A549 (cell line): ENCODE data around the gene ADAP1. TPM values are rescaled to one million over a fixed set of nuclear protein-coding genes. Genes with fewer than 3 reads are reported as not detected.

ENCODE experiments used
- ATAC-seq, 2 experiments: fragments of 200-7000 bp in 1 of 2; fragments of >200 bp in 1 of 2; cut with Nextera tagmentation in 1 of 2; cut with Tn5 transposase in 1 of 2; 3 replicates each; pipeline versions ENCODE4 v1.8.0 to v1.9.1; 2018 to 2020; ENCODE audit warnings: mild to moderate bottlenecking in 1 of 2, moderate library complexity in 1 of 2
- CTCF ChIA-PET: fragments of 300-600 bp; sonication (Branson Sonifier 250); formaldehyde crosslinking; extraction: SDS; loops from one replicate; lab custom pipeline; 2021; ENCODE audit warnings: antibody characterized with exemption, inconsistent platforms; lab: Yijun Ruan, JAX
- POLR2A ChIA-PET: fragments of 350-600 bp; formaldehyde crosslinking; extraction: SDS; loops from one replicate; lab custom pipeline; 2021; ENCODE audit warnings: antibody characterized with exemption, inconsistent platforms; lab: Yijun Ruan, JAX
- DNase-seq, 2 experiments: peaks; one replicate each; pipeline versions ENCODE4 v3.0.0 to v3.0.0-alpha.2; 2011 to 2016; ENCODE audit warnings: low read depth in 1 of 2, low spot score in 1 of 2
- FAIRE-seq: peaks from 2 replicates; lab custom pipeline; 2011; peaks lifted over from hg19 to GRCh38; lab: Jason Lieb, UNC
- H3K27ac ChIP-seq, 2 experiments: fragments of >200 bp; sonication (Bioruptor Twin); formaldehyde crosslinking; 3 replicates each; pipeline ENCODE4 v1.5.1; 2016 to 2017
- H3K4me1 ChIP-seq: fragments of >200 bp; sonication (Bioruptor Twin); formaldehyde crosslinking; 3 replicates; pipeline ENCODE4 v1.6.1; 2016
- H3K4me2 ChIP-seq: fragments of >200 bp; sonication (Bioruptor Twin); formaldehyde crosslinking; 3 replicates; pipeline ENCODE4 v1.6.1; 2016
- H3K4me3 ChIP-seq: fragments of >200 bp; sonication (Bioruptor Twin); formaldehyde crosslinking; 3 replicates; pipeline ENCODE4 v1.5.1; 2016
- H3K9me3 ChIP-seq: fragments of >200 bp; sonication (Bioruptor Twin); formaldehyde crosslinking; 3 replicates; pipeline ENCODE4 v1.6.1; 2016
- CBX2 ChIP-seq: fragments of 200-600 bp; sonication (generic); IDR thresholded peaks from 2 replicates; pipeline ENCODE4 v1.6.1; 2016; ENCODE audit warnings: low read depth, mild to moderate bottlenecking, borderline replicate concordance
- CHD2 ChIP-seq: fragments of 150-350 bp; IDR thresholded peaks from 2 replicates; pipeline ENCODE4 v1.6.1; 2014; ENCODE audit warnings: low read length; ENCODE audit not compliant: partially characterized antibody
- ESRRA ChIP-seq: fragments of 150-350 bp; IDR thresholded peaks from 2 replicates; pipeline ENCODE4 v1.6.1; 2014; ENCODE audit warnings: mild to moderate bottlenecking, low read length, borderline replicate concordance
- FOSL2 ChIP-seq, 2 experiments: fragments of 450-650 bp in 1 of 2; fragments of >200 bp in 1 of 2; sonication (Bioruptor Twin) in 1 of 2; formaldehyde crosslinking; IDR thresholded peaks; 2 replicates each; pipeline versions ENCODE4 v1.5.0 to v1.6.1; 2016 to 2020; ENCODE audit warnings: mild to moderate bottlenecking in 1 of 2, moderate library complexity in 1 of 2
- GATA3 ChIP-seq: IDR thresholded peaks from 2 replicates; pipeline ENCODE4 v1.6.1; 2012; ENCODE audit warnings: borderline replicate concordance
- MAFK ChIP-seq: fragments of 450-650 bp; IDR thresholded peaks from 2 replicates; pipeline ENCODE4 v1.6.1; 2014; ENCODE audit not compliant: partially characterized antibody
- MAX ChIP-seq: IDR thresholded peaks from 2 replicates; pipeline ENCODE4 v1.6.1; 2012
- MAZ ChIP-seq: fragments of 150-350 bp; IDR thresholded peaks from 2 replicates; pipeline ENCODE4 v1.6.1; 2014; ENCODE audit warnings: antibody characterized with exemption, low read depth, low read length, borderline replicate concordance
- MYC ChIP-seq: IDR thresholded peaks from 2 replicates; pipeline ENCODE4 v1.6.1; 2012; ENCODE audit warnings: mild to moderate bottlenecking, inconsistent platforms, low read length, improper control_type of control experiment, borderline replicate concordance
- NR3C1 ChIP-seq: fragments of >200 bp; sonication (Bioruptor Twin); formaldehyde crosslinking; IDR thresholded peaks from 3 replicates; pipeline ENCODE4 v1.6.1; 2017
- POLR2A ChIP-seq: IDR thresholded peaks from 2 replicates; pipeline ENCODE4 v1.6.1; 2012; ENCODE audit warnings: mild to moderate bottlenecking, low read length
- RCOR1 ChIP-seq: fragments of 150-350 bp; IDR thresholded peaks from 2 replicates; pipeline ENCODE4 v1.6.1; 2014; ENCODE audit warnings: antibody characterized with exemption, low read length, low read depth
- REST ChIP-seq: fragments of 200-600 bp; sonication (generic); IDR thresholded peaks from 2 replicates; pipeline ENCODE4 v1.6.1; 2016; ENCODE audit warnings: antibody characterized with exemption, mild to moderate bottlenecking, moderate library complexity
- SREBF2 ChIP-seq: fragments of 450-650 bp; IDR thresholded peaks from 2 replicates; pipeline ENCODE4 v1.6.1; 2014; ENCODE audit warnings: mild to moderate bottlenecking, moderate library complexity
- TFCP2L1 ChIP-seq: fragments of 250-450 bp; sonication (Bioruptor Pico); IDR thresholded peaks from 2 replicates; pipeline ENCODE4 v1.5.0; 2021; ENCODE audit warnings: mild to moderate bottlenecking
- ZC3H11A ChIP-seq: fragments of 450-650 bp; IDR thresholded peaks from 2 replicates; pipeline ENCODE4 v1.6.1; 2014; ENCODE audit warnings: antibody characterized with exemption, mild to moderate bottlenecking
- ZFP36 ChIP-seq: fragments of 450-650 bp; IDR thresholded peaks from 2 replicates; pipeline ENCODE4 v1.6.1; 2014; ENCODE audit warnings: borderline replicate concordance; ENCODE audit not compliant: partially characterized antibody
- WGBS: methylation state at CpG from one replicate; pipeline ENCODE4 v1.1.6; 2017; ENCODE audit errors: missing lambda C conversion rate; 5-methylcytosine and 5-hydroxymethylcytosine counted together
- polyA plus RNA-seq, 4 experiments: library from polyadenylated mRNA; depleted of rRNA in 3 of 4; stranded (reverse); fragments of >200 nt; fragmentation: RNase III in 1 of 4; extraction: RNeasy Plus Mini Kit Qiagen cat#74134 plus additional on column Dnase treatment in 1 of 4; gene quantifications; 2 replicates in 3 of 4; 3 replicates in 1 of 4; pipeline ENCODE4 v1.2.3, GENCODE V29; 2011 to 2017

ADAP1 gene
- polyA plus RNA-seq, 2 of the 4 experiments (the other 2 are of a cell fraction) = 1.7 to 2.5 TPM

GRCh38 chr7:991729-992656 is 37.5 kb upstream of the ADAP1 start:
- no peak for ATAC-seq
- no peaks in the 10 kb centered on the region for H3K9me3 ChIP-seq
- H3K4me1 ChIP-seq = peaks cover 15% of the 10 kb centered on the region
- no peak for FAIRE-seq
- CTCF ChIA-PET = interaction anchor here (0.6 to 11.3 kb wide), 48 partner anchors 7 to 674 kb away, joined by 3 to 487 read pairs (median 12); partner anchors contain the start of genes COX19, CYP2W1, GPER1 and GPR146
- TF ChIP-seq CHD2 (no peak), MYC (no peak), POLR2A (no peak), REST (no peak), FOSL2 (IDR thresholded peaks at IDR 0.05) (no peak), FOSL2 (CRISPR knock-in tag; IDR thresholded peaks at IDR 0.05) (no peak), ZC3H11A (no peak), RCOR1 (no peak)
- no peak for DNase-seq
- 85% methylated on average over 27 of the region's 34 CpGs for WGBS
- H3K4me3 ChIP-seq = no peak overlapping the region
- H3K4me2 ChIP-seq = no peak overlapping the region
- H3K27ac ChIP-seq = no peak overlapping the region
- POLR2A ChIA-PET = interaction anchor here (1.9 kb wide), 1 partner anchor 74 kb away, joined by 5 read pairs; no protein-coding TSS in a partner anchor

GRCh38 chr7:990933-991728 is 36.7 kb upstream of the ADAP1 start:
- peaks cover 21% of the 10 kb centered on the region for H3K4me1 ChIP-seq
- ChIA-PET CTCF (interaction anchor here (1.5 to 11.3 kb wide), 10 partner anchors 10 to 192 kb away, joined by 5 to 487 read pairs (median 61); partner anchors contain the start of genes COX19, CYP2W1 and GPR146), POLR2A (interaction anchor here (1.9 kb wide), 1 partner anchor 75 kb away, joined by 5 read pairs; no protein-coding TSS in a partner anchor)
- FAIRE-seq (no peak), DNase-seq (no peak), ATAC-seq (no peak)
- TF ChIP-seq TFCP2L1 (CRISPR knock-in tag) (no peak), MAFK (no peak), MAX (no peak), ZFP36 (no peak), GATA3 (no peak), REST (no peak), NR3C1 (no peak), ZC3H11A (no peak), SREBF2 (no peak), ESRRA (no peak), CBX2 (no peak), MAZ (no peak)
- H3K27ac ChIP-seq = no peak overlapping the region
- H3K4me2 ChIP-seq = no peak overlapping the region
- no peak overlapping the region for H3K4me3 ChIP-seq
- H3K9me3 ChIP-seq = no peaks in the 10 kb centered on the region
- 86% methylated on average over 20 of the region's 35 CpGs for WGBS
